Neural progenitor cell (in vitro differentiated cells): Measurements from ENCODE around the gene CPM.

Source experiments
- EZH2 ChIP-seq: fragments of 200-600 bp; sonication (generic); IDR thresholded peaks from 2 replicates; pipeline ENCODE4 v1.6.1; 2017; ENCODE audit warnings: antibody characterized with exemption, mild to moderate bottlenecking, moderate library complexity
- EZH2phosphoT487 ChIP-seq: fragments of 200-600 bp; sonication (generic); IDR thresholded peaks from 2 replicates; pipeline ENCODE4 v1.6.1; 2017; ENCODE audit warnings: antibody characterized with exemption
- TF ChIP-seq, protein P1 (sequence below): fragments of 200-600 bp; sonication (generic); IDR thresholded peaks from 2 replicates; pipeline ENCODE4 v1.5.1; 2017; ENCODE audit warnings: antibody characterized with exemption, mild to moderate bottlenecking

DNA sequence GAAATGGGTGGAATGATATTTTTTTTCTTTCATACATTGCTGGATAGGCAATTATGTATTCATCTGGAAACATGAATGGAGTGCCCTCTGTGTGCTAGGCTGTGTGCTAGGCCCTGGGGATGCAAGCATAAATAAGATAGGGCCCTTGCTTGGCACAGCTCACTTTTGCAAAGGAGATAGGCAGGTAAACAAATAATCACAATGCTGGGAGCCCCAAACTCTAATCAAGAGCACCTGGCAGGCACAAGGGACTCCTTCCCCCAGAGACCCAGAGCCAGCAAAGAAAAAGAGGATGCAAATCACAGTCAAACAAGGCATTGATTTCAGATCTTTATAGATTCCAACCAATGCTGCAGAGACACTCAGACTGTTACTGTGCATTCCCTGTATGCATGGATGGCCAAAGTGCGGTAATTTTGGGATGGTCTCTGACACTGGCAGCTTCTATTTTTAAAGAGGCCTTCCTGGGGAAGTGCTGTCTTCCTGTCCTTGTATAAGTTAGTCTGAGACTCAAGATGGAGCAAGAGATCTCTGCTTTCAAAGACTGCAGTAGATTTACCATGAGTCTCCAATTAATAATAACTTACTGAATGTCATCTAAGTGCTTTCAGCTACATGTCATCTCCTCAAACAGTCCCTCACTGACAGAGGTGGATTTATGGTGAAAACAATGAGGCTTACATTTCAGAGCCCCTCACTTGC is 45.1 kb upstream of the CPM start:
- TF ChIP-seq, protein P1, sequence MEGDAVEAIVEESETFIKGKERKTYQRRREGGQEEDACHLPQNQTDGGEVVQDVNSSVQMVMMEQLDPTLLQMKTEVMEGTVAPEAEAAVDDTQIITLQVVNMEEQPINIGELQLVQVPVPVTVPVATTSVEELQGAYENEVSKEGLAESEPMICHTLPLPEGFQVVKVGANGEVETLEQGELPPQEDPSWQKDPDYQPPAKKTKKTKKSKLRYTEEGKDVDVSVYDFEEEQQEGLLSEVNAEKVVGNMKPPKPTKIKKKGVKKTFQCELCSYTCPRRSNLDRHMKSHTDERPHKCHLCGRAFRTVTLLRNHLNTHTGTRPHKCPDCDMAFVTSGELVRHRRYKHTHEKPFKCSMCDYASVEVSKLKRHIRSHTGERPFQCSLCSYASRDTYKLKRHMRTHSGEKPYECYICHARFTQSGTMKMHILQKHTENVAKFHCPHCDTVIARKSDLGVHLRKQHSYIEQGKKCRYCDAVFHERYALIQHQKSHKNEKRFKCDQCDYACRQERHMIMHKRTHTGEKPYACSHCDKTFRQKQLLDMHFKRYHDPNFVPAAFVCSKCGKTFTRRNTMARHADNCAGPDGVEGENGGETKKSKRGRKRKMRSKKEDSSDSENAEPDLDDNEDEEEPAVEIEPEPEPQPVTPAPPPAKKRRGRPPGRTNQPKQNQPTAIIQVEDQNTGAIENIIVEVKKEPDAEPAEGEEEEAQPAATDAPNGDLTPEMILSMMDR: no peak
- no peak for TF ChIP-seq EZH2
- no peak for TF ChIP-seq EZH2phosphoT487
